OCI-LY3 (cell line): ENCODE results near the gene KRT73.

Experiments used
- CTCF ChIP-seq: fragments of 200-600, 300-600 bp; sonication (generic); IDR thresholded peaks from 2 replicates; pipeline ENCODE4 v1.5.1; 2014; ENCODE audit warnings: antibody characterized with exemption, low read length, low read depth
- EZH2phosphoT487 ChIP-seq: fragments of 200-600 bp; shearing (Covaris generic); IDR thresholded peaks from 2 replicates; pipeline ENCODE4 v1.6.1; 2018; ENCODE audit warnings: antibody characterized with exemption, mixed run types, low read depth

DNA sequence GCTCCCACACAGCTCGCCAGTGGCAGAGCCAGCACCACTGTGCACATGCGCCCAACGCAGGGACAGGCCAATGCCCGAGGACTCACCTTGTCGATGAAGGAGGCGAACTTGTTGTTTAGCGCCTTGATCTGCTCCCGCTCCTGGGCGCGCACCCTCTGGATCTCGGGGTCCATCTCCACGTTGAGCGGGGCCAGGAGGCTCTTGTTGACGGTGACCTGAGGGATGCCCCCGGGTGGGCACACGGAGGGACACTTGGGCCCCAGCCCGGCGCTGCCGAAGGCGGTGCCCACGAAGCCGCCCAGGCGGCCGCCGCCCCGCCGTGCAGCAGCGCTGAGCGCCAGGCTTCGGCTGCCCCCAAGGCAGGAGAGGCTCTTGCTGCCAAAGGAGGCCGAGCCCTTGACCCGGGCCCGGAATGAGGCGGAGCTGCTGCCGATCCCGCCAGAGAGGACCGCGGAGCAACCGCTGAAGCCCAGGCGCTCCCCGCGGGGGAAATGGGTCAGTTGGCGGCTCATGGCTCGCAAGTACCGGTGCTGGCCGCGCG, 17.3 kb downstream of the KRT73 start, which contains the start of gene KRT72:
- no peak for TF ChIP-seq EZH2phosphoT487
- no peak for TF ChIP-seq CTCF
